Measurements from ENCODE around the gene PYCR2.
"Not testable (repeated sequence)": the region's sequence is repeated elsewhere in the genome, so short reads cannot be mapped to it uniquely, and the experiment has no call there.

The PYCR2 gene

GRCh38 chr1:225941942-225942222, 17.8 kb upstream of the PYCR2 start:
- no peak for DNase-seq

- no peak for DNase-seq
Observed at GRCh38 chr1:225941187-225941941, 17.3 kb upstream of the PYCR2 start, which contains the start of gene LEFTY2. Gene LEFTY2 (minus strand): TSS chr1:225941220. CDS start chr1:225941140, 80 bp downstream.

- no peak for DNase-seq
Observed at GRCh38 chr1:225940385-225941151, 16.5 kb upstream of the PYCR2 start.

GRCh38 chr1:225939939-225940310, 15.9 kb upstream of the PYCR2 start:
- DNase-seq, result not testable (repeated sequence)

- not testable (repeated sequence) for DNase-seq
Observed at GRCh38 chr1:225939097-225939938, 15.3 kb upstream of the PYCR2 start.

GRCh38 chr1:225937048-225937968, 13.3 kb upstream of the PYCR2 start:
- no peak for DNase-seq

GRCh38 chr1:225936523-225936922, 12.5 kb upstream of the PYCR2 start:
- no peak for DNase-seq

GRCh38 chr1:225936086-225936485, 12.0 kb upstream of the PYCR2 start:
- DNase-seq, result not testable (repeated sequence)

- DNase-seq, result no peak
Observed at GRCh38 chr1:225934711-225935110, 10.7 kb upstream of the PYCR2 start.

- DNase-seq, result no peak
Observed at GRCh38 chr1:225933072-225933471, 9.0 kb upstream of the PYCR2 start.

GRCh38 chr1:225931270-225932136, 7.5 kb upstream of the PYCR2 start:
- DNase-seq, result no peak

GRCh38 chr1:225930566-225930965, 6.5 kb upstream of the PYCR2 start:
- DNase-seq, result no peak

- DNase-seq, result not testable (repeated sequence)
Observed at GRCh38 chr1:225929462-225929861, 5.4 kb upstream of the PYCR2 start.

GRCh38 chr1:225928186-225929175, 4.4 kb upstream of the PYCR2 start:
- peak; percentile 57 for DNase-seq

GRCh38 chr1:225926551-225927113, 2.6 kb upstream of the PYCR2 start:
- no peak for DNase-seq

- DNase-seq, result no peak
Observed at GRCh38 chr1:225923381-225923691, 714 bp downstream of the PYCR2 start.

GRCh38 chr1:225921734-225922709, 2.0 kb downstream of the PYCR2 start:
- no peak for DNase-seq

- peak; percentile 60 for DNase-seq
Observed at GRCh38 chr1:225919906-225920305, 4.1 kb downstream of the PYCR2 start.

GRCh38 chr1:225918280-225918679, 5.8 kb downstream of the PYCR2 start:
- DNase-seq, result no peak

Data from CD4-positive, alpha-beta T cell treated with Interleukin-6 for 4 hours (primary cell).